ENCODE results near the gene SRBD1. TPM values are rescaled to one million over a fixed set of nuclear protein-coding genes. Genes with fewer than 3 reads are reported as not detected.

SRBD1 gene
- total RNA-seq, 4 donors from 2014 or later = 13.5 to 36.2 (median 26.8) TPM

DNA sequence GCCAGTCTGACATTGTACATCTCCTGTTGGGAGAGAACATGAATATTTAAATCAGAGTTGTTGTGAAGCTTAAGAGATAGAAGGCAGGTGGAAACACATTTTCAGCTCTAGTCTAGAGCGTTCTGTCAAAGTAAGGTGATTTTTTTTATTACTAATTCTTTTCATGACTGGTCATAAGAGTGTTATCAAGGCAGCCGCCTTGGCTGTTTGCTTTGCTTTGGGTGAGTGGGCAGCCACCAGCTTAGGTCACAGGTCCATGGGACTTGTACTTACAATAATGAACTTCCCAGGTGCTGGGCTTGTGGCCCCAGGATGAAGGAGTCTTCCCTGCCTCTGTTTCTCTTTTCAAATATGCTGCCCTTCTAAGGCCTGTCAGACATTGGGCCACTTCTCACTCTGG lies 256.3 kb downstream of the SRBD1 start:
- WGBS, 2 donors (ENCODE audit: low coverage in 1 of 2) = 91% methylated on average over 2 of the region's 2 CpGs; no CpG with 5 or more reads in 1 of the 2 donors

DNA sequence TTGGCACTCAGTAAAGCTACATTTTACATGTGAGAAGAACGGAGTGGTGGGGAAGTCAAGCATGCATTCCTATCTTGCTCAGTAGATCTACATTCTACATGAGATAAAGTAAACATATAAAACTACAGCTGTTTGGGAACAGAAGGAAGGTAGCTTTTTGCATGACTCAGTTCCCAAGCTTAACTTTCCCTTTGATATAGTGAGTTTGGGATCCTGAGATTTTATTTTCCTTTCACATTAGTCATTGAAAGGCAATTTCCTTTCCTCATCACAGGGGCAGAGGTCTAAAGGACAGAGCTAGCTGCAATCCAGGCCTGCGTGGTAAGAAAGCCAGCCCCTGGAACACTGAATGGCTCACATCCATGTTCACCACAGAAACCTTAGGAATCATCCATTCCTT lies 257.2 kb downstream of the SRBD1 start:
- Histone ChIP-seq H3K4me3 (no peak overlapping the region), H3K9me3 (no peaks in the 10 kb centered on the region), H3K4me1 (no peaks in the 10 kb centered on the region), H3K27me3 (no peaks in the 10 kb centered on the region), H3K27ac (no peak overlapping the region), H3K36me3 (no peaks in the 10 kb centered on the region)
- intact Hi-C loops (cut with DNase I; ENCODE audit: low total_unique reads) = no loop called here
- 57 to 59% methylated on average over 2 of the region's 2 CpGs for WGBS, 2 donors (ENCODE audit: low coverage in 1 of 2)
- no peak for TF ChIP-seq POLR2AphosphoS5 (IDR thresholded peaks at IDR 0.05)
- TF ChIP-seq, protein P1, sequence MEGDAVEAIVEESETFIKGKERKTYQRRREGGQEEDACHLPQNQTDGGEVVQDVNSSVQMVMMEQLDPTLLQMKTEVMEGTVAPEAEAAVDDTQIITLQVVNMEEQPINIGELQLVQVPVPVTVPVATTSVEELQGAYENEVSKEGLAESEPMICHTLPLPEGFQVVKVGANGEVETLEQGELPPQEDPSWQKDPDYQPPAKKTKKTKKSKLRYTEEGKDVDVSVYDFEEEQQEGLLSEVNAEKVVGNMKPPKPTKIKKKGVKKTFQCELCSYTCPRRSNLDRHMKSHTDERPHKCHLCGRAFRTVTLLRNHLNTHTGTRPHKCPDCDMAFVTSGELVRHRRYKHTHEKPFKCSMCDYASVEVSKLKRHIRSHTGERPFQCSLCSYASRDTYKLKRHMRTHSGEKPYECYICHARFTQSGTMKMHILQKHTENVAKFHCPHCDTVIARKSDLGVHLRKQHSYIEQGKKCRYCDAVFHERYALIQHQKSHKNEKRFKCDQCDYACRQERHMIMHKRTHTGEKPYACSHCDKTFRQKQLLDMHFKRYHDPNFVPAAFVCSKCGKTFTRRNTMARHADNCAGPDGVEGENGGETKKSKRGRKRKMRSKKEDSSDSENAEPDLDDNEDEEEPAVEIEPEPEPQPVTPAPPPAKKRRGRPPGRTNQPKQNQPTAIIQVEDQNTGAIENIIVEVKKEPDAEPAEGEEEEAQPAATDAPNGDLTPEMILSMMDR (IDR thresholded peaks at IDR 0.05) = no peak
- no peak for TF ChIP-seq POLR2A (IDR thresholded peaks at IDR 0.05)
- TF ChIP-seq EP300 (IDR thresholded peaks at IDR 0.05; ENCODE audit: low read depth) = no peak
- no peak for DNase-seq
- in situ Hi-C loops (cut with MboI; ENCODE audit: low pct_ligation_motif_present in 1 of 4, low pct_unique_long_range_greater_than_20kb in 1 of 4, low sequenced_read_pairs in 3 of 4) = no loop called here

More for the DNA sequence above, 256.3 kb downstream of the SRBD1 start:
- Histone ChIP-seq H3K4me1 (no peaks in the 10 kb centered on the region), H3K36me3 (no peaks in the 10 kb centered on the region), H3K27me3 (no peaks in the 10 kb centered on the region), H3K9me3 (no peaks in the 10 kb centered on the region), H3K4me3 (no peak overlapping the region), H3K27ac (no peak overlapping the region)
- in situ Hi-C loops (cut with MboI; ENCODE audit: low pct_ligation_motif_present in 1 of 4, low pct_unique_long_range_greater_than_20kb in 1 of 4, low sequenced_read_pairs in 3 of 4) = no loop called here
- DNase-seq = no peak
- intact Hi-C loops (cut with DNase I; ENCODE audit: low total_unique reads) = no loop called here
- TF ChIP-seq, protein P1 (IDR thresholded peaks at IDR 0.05) = no peak
- no peak for TF ChIP-seq POLR2AphosphoS5 (IDR thresholded peaks at IDR 0.05)
- no peak for TF ChIP-seq EP300 (IDR thresholded peaks at IDR 0.05; ENCODE audit: low read depth)
- TF ChIP-seq POLR2A (IDR thresholded peaks at IDR 0.05) = no peak

DNA sequence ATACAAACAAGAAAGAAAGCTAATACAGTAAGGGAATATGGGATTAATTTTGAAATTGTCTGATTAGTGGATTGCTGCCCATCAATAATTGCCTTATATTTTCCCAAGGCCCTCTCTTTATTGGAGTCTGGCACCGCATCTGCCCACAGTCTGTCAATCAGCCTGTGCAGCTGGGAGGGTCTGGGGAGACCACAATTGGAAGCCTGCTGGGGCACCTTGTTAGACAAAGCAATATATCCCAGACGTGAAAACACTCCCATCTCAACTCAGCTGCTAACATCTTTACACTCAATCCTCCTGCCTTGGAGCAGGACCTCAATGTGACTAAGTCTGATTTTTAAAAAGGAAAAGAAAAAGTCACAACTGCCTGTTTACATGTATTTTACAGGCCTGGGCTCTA lies 258.6 kb downstream of the SRBD1 start:
- Histone ChIP-seq H3K4me1 (no peaks in the 10 kb centered on the region), H3K27ac (no peak overlapping the region), H3K27me3 (no peaks in the 10 kb centered on the region), H3K9me3 (no peaks in the 10 kb centered on the region), H3K4me3 (no peak overlapping the region), H3K36me3 (no peaks in the 10 kb centered on the region)
- TF ChIP-seq, protein P1 (IDR thresholded peaks at IDR 0.05) = no peak
- no peak for TF ChIP-seq POLR2A (IDR thresholded peaks at IDR 0.05)
- TF ChIP-seq POLR2AphosphoS5 (IDR thresholded peaks at IDR 0.05) = no peak
- no peak for TF ChIP-seq EP300 (IDR thresholded peaks at IDR 0.05; ENCODE audit: low read depth)
- intact Hi-C loops (cut with DNase I; ENCODE audit: low total_unique reads) (no loop called here), in situ Hi-C loops (cut with MboI; ENCODE audit: low pct_ligation_motif_present in 1 of 4, low pct_unique_long_range_greater_than_20kb in 1 of 4, low sequenced_read_pairs in 3 of 4) (no loop called here)
- no peak for DNase-seq
- WGBS, 2 donors (ENCODE audit: low coverage in 1 of 2) = 77% methylated on average over 2 of the region's 2 CpGs; no CpG with 5 or more reads in 1 of the 2 donors

DNA sequence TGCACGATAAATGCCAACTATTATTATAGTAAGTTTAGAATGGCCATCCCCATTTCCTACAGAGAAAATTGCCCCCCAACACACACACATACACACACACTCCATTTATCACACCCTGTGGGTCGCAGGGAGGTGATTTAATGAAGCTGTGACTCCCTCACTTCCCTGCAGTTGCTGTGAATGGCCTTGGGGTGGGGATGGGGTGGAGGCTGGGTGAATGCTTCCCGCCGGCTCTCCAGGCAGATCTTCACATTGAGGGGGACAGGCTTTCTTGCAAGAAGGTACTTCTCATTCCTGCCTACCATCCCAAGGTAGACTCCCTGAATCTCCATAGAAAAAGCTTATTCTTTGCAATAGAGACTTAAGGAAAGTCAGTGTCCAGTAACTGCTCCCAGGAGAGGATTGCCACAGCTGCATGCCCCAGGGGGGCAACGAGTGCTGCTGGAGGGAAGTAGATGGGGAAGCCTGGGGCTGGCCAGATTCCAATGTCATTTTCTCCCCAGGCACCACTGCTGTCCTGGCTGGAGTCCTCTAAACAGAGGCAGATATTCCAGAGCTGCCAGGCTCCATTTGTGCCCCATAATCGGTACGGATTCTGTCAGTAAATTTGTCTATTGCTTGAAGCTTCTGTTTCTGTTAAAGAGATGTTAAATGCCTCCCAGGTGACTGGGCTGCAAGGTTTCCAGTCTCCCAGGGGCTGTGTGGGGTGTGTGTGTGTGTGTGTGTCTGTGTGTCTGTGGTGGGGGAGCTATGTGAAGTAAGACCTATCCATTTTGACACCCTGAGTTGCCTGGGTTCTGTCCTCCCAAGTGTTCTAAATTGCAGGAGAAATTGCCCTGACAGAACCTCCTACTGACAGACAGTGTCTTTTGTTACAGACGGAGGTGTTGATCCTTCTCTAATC lies 265.5 kb downstream of the SRBD1 start:
- no peak for DNase-seq
- Histone ChIP-seq H3K4me3 (no peak overlapping the region), H3K27ac (no peak overlapping the region), H3K27me3 (no peaks in the 10 kb centered on the region), H3K9me3 (no peaks in the 10 kb centered on the region), H3K36me3 (no peaks in the 10 kb centered on the region), H3K4me1 (no peaks in the 10 kb centered on the region)
- no peak for TF ChIP-seq EP300 (IDR thresholded peaks at IDR 0.05; ENCODE audit: low read depth)
- no peak for TF ChIP-seq POLR2AphosphoS5 (IDR thresholded peaks at IDR 0.05)
- in situ Hi-C loops (cut with MboI; ENCODE audit: low pct_ligation_motif_present in 1 of 4, low pct_unique_long_range_greater_than_20kb in 1 of 4, low sequenced_read_pairs in 3 of 4) = no loop called here
- intact Hi-C loops (cut with DNase I; ENCODE audit: low total_unique reads) = no loop called here
- WGBS, 2 donors (ENCODE audit: low coverage in 1 of 2) = 79 to 88% methylated on average over 1 to 8 of the region's 8 CpGs

Data from transverse colon (tissue), 4 donors.